ENCODE data around the gene DTD1.

Gene DTD1

GRCh38 chr20:18662279-18663040 lies 74.6 kb downstream of the DTD1 start:
- DNase-seq (ENCODE audit: low read depth), result no peak

GRCh38 chr20:18663932-18664331 lies 76.1 kb downstream of the DTD1 start:
- no peak for DNase-seq (ENCODE audit: low read depth)

GRCh38 chr20:18665135-18665534 lies 77.3 kb downstream of the DTD1 start:
- DNase-seq (ENCODE audit: low read depth), result no peak

GRCh38 chr20:18666803-18667415 lies 79.1 kb downstream of the DTD1 start:
- no peak for DNase-seq (ENCODE audit: low read depth)

- no peak for DNase-seq (ENCODE audit: low read depth)
Observed at GRCh38 chr20:18669241-18670019, 81.6 kb downstream of the DTD1 start.

GRCh38 chr20:18671203-18671710 lies 83.4 kb downstream of the DTD1 start:
- DNase-seq (ENCODE audit: low read depth), result no peak

GRCh38 chr20:18672834-18673233 lies 85.0 kb downstream of the DTD1 start:
- DNase-seq (ENCODE audit: low read depth), result no peak

GRCh38 chr20:18676396-18676795 lies 88.5 kb downstream of the DTD1 start:
- no peak for DNase-seq (ENCODE audit: low read depth)

GRCh38 chr20:18677126-18677525 lies 89.3 kb downstream of the DTD1 start:
- no peak for DNase-seq (ENCODE audit: low read depth)

- no peak for DNase-seq (ENCODE audit: low read depth)
Observed at GRCh38 chr20:18678549-18679419, 90.9 kb downstream of the DTD1 start.

- DNase-seq (ENCODE audit: low read depth), result no peak
Observed at GRCh38 chr20:18683839-18684238, 96.0 kb downstream of the DTD1 start.

- no peak for DNase-seq (ENCODE audit: low read depth)
Observed at GRCh38 chr20:18684775-18685174, 96.9 kb downstream of the DTD1 start.

GRCh38 chr20:18685406-18685805 lies 97.6 kb downstream of the DTD1 start:
- no peak for DNase-seq (ENCODE audit: low read depth)

GRCh38 chr20:18686696-18687095 lies 98.8 kb downstream of the DTD1 start:
- DNase-seq (ENCODE audit: low read depth), result no peak

- DNase-seq (ENCODE audit: low read depth), result no peak
Observed at GRCh38 chr20:18688676-18689075, 100.8 kb downstream of the DTD1 start.

GRCh38 chr20:18689557-18689956 lies 101.7 kb downstream of the DTD1 start:
- no peak for DNase-seq (ENCODE audit: low read depth)

- DNase-seq (ENCODE audit: low read depth), result no peak
Observed at GRCh38 chr20:18692447-18692846, 104.6 kb downstream of the DTD1 start.

- DNase-seq (ENCODE audit: low read depth), result no peak
Observed at GRCh38 chr20:18694071-18694470, 106.2 kb downstream of the DTD1 start.

GRCh38 chr20:18695175-18695574 lies 107.3 kb downstream of the DTD1 start:
- no peak for DNase-seq (ENCODE audit: low read depth)

GRCh38 chr20:18698735-18699380 lies 111.0 kb downstream of the DTD1 start:
- no peak for DNase-seq (ENCODE audit: low read depth)

GRCh38 chr20:18701969-18702368 lies 114.1 kb downstream of the DTD1 start:
- no peak for DNase-seq (ENCODE audit: low read depth)

Data from stimulated activated CD8-positive, alpha-beta memory T cell treated with anti-CD3 and anti-CD28 coated beads, Interleukin-12 subunit alpha, Interleukin-12 subunit beta, amount 100 ng/mL, for 4 hours (primary cell).